GM12878 (cell line): ENCODE data around the gene NECAB3.

ENCODE experiments used
- BCL11A ChIP-seq: IDR thresholded peaks from 2 replicates; pipeline ENCODE4 v1.6.1; 2011; ENCODE audit warnings: low read depth, low read length
- BHLHE40 ChIP-seq, 2 experiments: fragments of 450-650 bp in 1 of 2; IDR thresholded peaks; 2 replicates each; pipeline ENCODE4 v1.6.1; 2011 to 2017; ENCODE audit warnings: low read depth in 2 of 2, borderline replicate concordance in 1 of 2, improper control_type of control experiment in 1 of 2, low read length in 1 of 2, mild to moderate bottlenecking in 1 of 2
- CEBPZ ChIP-seq: fragments of 150-350 bp; IDR thresholded peaks from 2 replicates; pipeline ENCODE4 v1.6.1; 2016; ENCODE audit warnings: low read depth, low read length
- CTCF ChIP-seq, 3 experiments: IDR thresholded peaks in 2 of 3; conservative IDR thresholded peaks in 1 of 3; 2 replicates each; pipeline ENCODE4 v1.5.1; 2011; ENCODE audit warnings: low read depth in 3 of 3, low read length in 3 of 3, mild to moderate bottlenecking in 3 of 3, control low read depth in 2 of 3, moderate library complexity in 2 of 3, inconsistent platforms in 1 of 3, mixed read lengths in 1 of 3; ENCODE audit not compliant: control insufficient read depth in 2 of 3, insufficient read depth in 1 of 3; ENCODE audit errors: extremely low read depth in 1 of 3
- POLR2A ChIP-seq: IDR thresholded peaks from 2 replicates; pipeline ENCODE4 v1.6.1; 2011; ENCODE audit warnings: low read depth, mild to moderate bottlenecking, low read length
- POLR2AphosphoS2 ChIP-seq: IDR thresholded peaks from 2 replicates; pipeline ENCODE4 v1.6.1; 2011; ENCODE audit warnings: low read depth, mild to moderate bottlenecking, low read length, improper control_type of control experiment, moderate library complexity
- RAD21 ChIP-seq: IDR thresholded peaks from 2 replicates; pipeline ENCODE4 v1.6.1; 2011; ENCODE audit warnings: mild to moderate bottlenecking, low read depth, low read length, moderate library complexity; ENCODE audit not compliant: insufficient read depth

GRCh38 chr20:33663161-33664084 is 10.8 kb downstream of the NECAB3 start:
- TF ChIP-seq CTCF (IDR thresholded peaks at IDR 0.05 in 2 of 3, conservative IDR thresholded peaks at IDR 0.05 in 1 of 3; ENCODE audit: control insufficient read depth in 2 of 3, extremely low read depth in 1 of 3, insufficient read depth in 1 of 3, low read depth in 3 of 3, low read length in 3 of 3), result no peak
- no peak for TF ChIP-seq BCL11A
- TF ChIP-seq POLR2A, result peak; percentile 95
- TF ChIP-seq RAD21, result no peak
- TF ChIP-seq CEBPZ, result no peak
- TF ChIP-seq BHLHE40 (IDR thresholded peaks at IDR 0.05; ENCODE audit: borderline replicate concordance in 1 of 2, low read depth in 2 of 2, low read length in 1 of 2), result peak; percentile 6 to 65; a peak in 2 of 4 replicates
- no peak for TF ChIP-seq POLR2AphosphoS2
